Measurements from ENCODE around the gene LRRC25. TPM values are rescaled to one million over a fixed set of nuclear protein-coding genes. Genes with fewer than 3 reads are reported as not detected.

Gene LRRC25
- total RNA-seq, 2 experiments from 2014 or later, result 0.12 TPM; not detected in 1

GRCh38 chr19:18433015-18433691 lies 35.7 kb upstream of the LRRC25 start:
- no peak overlapping the region for H3K27ac Mint-ChIP-seq
- H3K36me3 Mint-ChIP-seq, result peaks cover 2% of the 10 kb centered on the region
- peaks cover 37% of the 10 kb centered on the region for H3K4me1 Mint-ChIP-seq
- no peaks in the 10 kb centered on the region for H3K27me3 Mint-ChIP-seq
- ATAC-seq (no peak), DNase-seq (peak; percentile 60)
- H3K9me3 Mint-ChIP-seq (ENCODE audit: low read depth), result no peaks in the 10 kb centered on the region
- CTCF ChIA-PET, result interaction anchor here (1.5 to 1.7 kb wide), 2 partner anchors 14 to 29 kb away, joined by 3 to 5 read pairs; partner anchors contain the start of gene SSBP4
- no peak overlapping the region for H3K4me3 Mint-ChIP-seq

GRCh38 chr19:18432275-18433014 lies 35.0 kb upstream of the LRRC25 start:
- Mint-ChIP-seq H3K36me3 (peaks cover 2% of the 10 kb centered on the region), H3K4me3 (no peak overlapping the region), H3K27me3 (no peaks in the 10 kb centered on the region), H3K9me3 (ENCODE audit: low read depth) (no peaks in the 10 kb centered on the region), H3K27ac (no peak overlapping the region), H3K4me1 (peaks cover 37% of the 10 kb centered on the region)
- no peak for ATAC-seq
- DNase-seq, result no peak
- CTCF ChIA-PET, result interaction anchor here (1.2 to 1.7 kb wide), 6 partner anchors 8 to 153 kb away, joined by 3 to 6 read pairs (median 5); partner anchors contain the start of gene SSBP4

- Mint-ChIP-seq H3K36me3 (peaks cover 2% of the 10 kb centered on the region), H3K4me3 (no peak overlapping the region), H3K27ac (no peak overlapping the region), H3K27me3 (no peaks in the 10 kb centered on the region), H3K9me3 (ENCODE audit: low read depth) (no peaks in the 10 kb centered on the region), H3K4me1 (peaks cover 41% of the 10 kb centered on the region)
- CTCF ChIA-PET, result interaction anchor here (1.2 to 1.5 kb wide), 5 partner anchors 9 to 152 kb away, joined by 3 to 6 read pairs (median 5); partner anchors contain the start of gene SSBP4
- no peak for DNase-seq
- ATAC-seq, result no peak
These were observed 34.2 kb upstream of the LRRC25 start for GRCh38 chr19:18431351-18432197.

GRCh38 chr19:18430417-18431144 lies 33.2 kb upstream of the LRRC25 start:
- CTCF ChIA-PET, result interaction anchor here (0.6 to 1.4 kb wide), 2 partner anchors 20 to 919 kb away, joined by 3 to 5 read pairs; no protein-coding TSS in a partner anchor
- no peak overlapping the region for H3K4me3 Mint-ChIP-seq

GRCh38 chr19:18429717-18430416 lies 32.4 kb upstream of the LRRC25 start:
- H3K9me3 Mint-ChIP-seq (ENCODE audit: low read depth), result no peaks in the 10 kb centered on the region
- DNase-seq, result peak; percentile 74
- H3K4me3 Mint-ChIP-seq, result peak overlapping the region; percentile 66
- peak overlapping the region; percentile 89 for H3K27ac Mint-ChIP-seq
- ATAC-seq, result peak; percentile 23
- H3K27me3 Mint-ChIP-seq, result no peaks in the 10 kb centered on the region
- CTCF ChIA-PET, result interaction anchor here (0.6 to 2.4 kb wide), 6 partner anchors 11 to 919 kb away, joined by 3 to 30 read pairs (median 4); partner anchors contain the start of genes MPV17L2, RAB3A and SSBP4
- peaks cover 2% of the 10 kb centered on the region for H3K36me3 Mint-ChIP-seq
- peaks cover 44% of the 10 kb centered on the region for H3K4me1 Mint-ChIP-seq

More at GRCh38 chr19:18430417-18431144, 33.2 kb upstream of the LRRC25 start:
- ATAC-seq (no peak), DNase-seq (no peak)
- Mint-ChIP-seq H3K4me1 (peaks cover 38% of the 10 kb centered on the region), H3K9me3 (ENCODE audit: low read depth) (no peaks in the 10 kb centered on the region), H3K36me3 (peaks cover 2% of the 10 kb centered on the region), H3K27me3 (no peaks in the 10 kb centered on the region), H3K27ac (peak overlapping the region; percentile 89)

- ATAC-seq, result peak; percentile 81
- peak; percentile 93 for DNase-seq
- peak overlapping the region; percentile 66 for H3K4me3 Mint-ChIP-seq
These were observed 31.6 kb upstream of the LRRC25 start for GRCh38 chr19:18428787-18429674.

GRCh38 chr19:18428173-18428786 lies 30.9 kb upstream of the LRRC25 start:
- H3K4me1 Mint-ChIP-seq, result peaks cover 56% of the 10 kb centered on the region
- peak overlapping the region; percentile 78 for H3K27ac Mint-ChIP-seq
- H3K9me3 Mint-ChIP-seq (ENCODE audit: low read depth), result no peaks in the 10 kb centered on the region
- H3K4me3 Mint-ChIP-seq, result no peak overlapping the region
- DNase-seq, result peak; percentile 44
- CTCF ChIA-PET, result interaction anchor here (0.8 to 2.7 kb wide), 10 partner anchors 10 to 236 kb away, joined by 3 to 30 read pairs (median 4); partner anchors contain the start of genes ISYNA1, MPV17L2, RAB3A and REX1BD
- H3K36me3 Mint-ChIP-seq, result peaks cover 5% of the 10 kb centered on the region
- H3K27me3 Mint-ChIP-seq, result no peaks in the 10 kb centered on the region
- peak; percentile 1 for ATAC-seq

More at GRCh38 chr19:18428787-18429674, 31.6 kb upstream of the LRRC25 start:
- peak overlapping the region; percentile 89 for H3K27ac Mint-ChIP-seq
- peaks cover 49% of the 10 kb centered on the region for H3K4me1 Mint-ChIP-seq
- no peaks in the 10 kb centered on the region for H3K27me3 Mint-ChIP-seq
- H3K9me3 Mint-ChIP-seq (ENCODE audit: low read depth), result no peaks in the 10 kb centered on the region
- peaks cover 2% of the 10 kb centered on the region for H3K36me3 Mint-ChIP-seq
- CTCF ChIA-PET, result interaction anchor here (0.8 to 2.7 kb wide), 10 partner anchors 11 to 237 kb away, joined by 3 to 30 read pairs (median 4); partner anchors contain the start of genes ISYNA1, MPV17L2, RAB3A and REX1BD

- Mint-ChIP-seq H3K27ac (peak overlapping the region; percentile 78), H3K36me3 (peaks cover 9% of the 10 kb centered on the region), H3K4me1 (peaks cover 60% of the 10 kb centered on the region), H3K4me3 (no peak overlapping the region), H3K27me3 (no peaks in the 10 kb centered on the region), H3K9me3 (ENCODE audit: low read depth) (no peaks in the 10 kb centered on the region)
- CTCF ChIA-PET, result interaction anchor here (1.0 to 2.7 kb wide), 3 partner anchors 9 to 161 kb away, joined by 3 to 30 read pairs (median 15); partner anchors contain the start of genes ISYNA1, REX1BD and SSBP4
- no peak for ATAC-seq
- no peak for DNase-seq
These were observed 30.3 kb upstream of the LRRC25 start for GRCh38 chr19:18427743-18428113.

GRCh38 chr19:18427080-18427742 lies 29.8 kb upstream of the LRRC25 start:
- CTCF ChIA-PET, result interaction anchor here (2.4 to 2.7 kb wide), 2 partner anchors 9 to 12 kb away, joined by 15 to 30 read pairs; partner anchors contain the start of genes ISYNA1 and SSBP4
- Mint-ChIP-seq H3K27me3 (no peaks in the 10 kb centered on the region), H3K9me3 (ENCODE audit: low read depth) (no peaks in the 10 kb centered on the region), H3K27ac (peak overlapping the region; percentile 78), H3K4me3 (no peak overlapping the region), H3K4me1 (peaks cover 61% of the 10 kb centered on the region), H3K36me3 (peaks cover 11% of the 10 kb centered on the region)
- DNase-seq, result peak; percentile 45
- no peak for ATAC-seq

- Mint-ChIP-seq H3K27me3 (no peaks in the 10 kb centered on the region), H3K27ac (peak overlapping the region; percentile 43), H3K4me1 (peaks cover 67% of the 10 kb centered on the region), H3K36me3 (peaks cover 9% of the 10 kb centered on the region), H3K4me3 (no peak overlapping the region), H3K9me3 (ENCODE audit: low read depth) (no peaks in the 10 kb centered on the region)
- no peak for ATAC-seq
- CTCF ChIA-PET, result interaction anchor here (1.0 kb wide), 1 partner anchor 12 kb away, joined by 3 read pairs; no protein-coding TSS in a partner anchor
- DNase-seq, result no peak
These were observed 29.0 kb upstream of the LRRC25 start for GRCh38 chr19:18426416-18426767.

Measured in activated CD8-positive, alpha-beta memory T cell treated with anti-CD3 and anti-CD28 coated beads, Interleukin-2, amount 10 ng/mL, durations not matched to agents 7 days and 5 days (primary cell).